ENCODE data around the gene FEZ2. TPM values are rescaled to one million over a fixed set of nuclear protein-coding genes. Genes with fewer than 3 reads are reported as not detected.

The FEZ2 gene
- total RNA-seq, 1 experiment from 2014 or later = 22.2 TPM

DNA sequence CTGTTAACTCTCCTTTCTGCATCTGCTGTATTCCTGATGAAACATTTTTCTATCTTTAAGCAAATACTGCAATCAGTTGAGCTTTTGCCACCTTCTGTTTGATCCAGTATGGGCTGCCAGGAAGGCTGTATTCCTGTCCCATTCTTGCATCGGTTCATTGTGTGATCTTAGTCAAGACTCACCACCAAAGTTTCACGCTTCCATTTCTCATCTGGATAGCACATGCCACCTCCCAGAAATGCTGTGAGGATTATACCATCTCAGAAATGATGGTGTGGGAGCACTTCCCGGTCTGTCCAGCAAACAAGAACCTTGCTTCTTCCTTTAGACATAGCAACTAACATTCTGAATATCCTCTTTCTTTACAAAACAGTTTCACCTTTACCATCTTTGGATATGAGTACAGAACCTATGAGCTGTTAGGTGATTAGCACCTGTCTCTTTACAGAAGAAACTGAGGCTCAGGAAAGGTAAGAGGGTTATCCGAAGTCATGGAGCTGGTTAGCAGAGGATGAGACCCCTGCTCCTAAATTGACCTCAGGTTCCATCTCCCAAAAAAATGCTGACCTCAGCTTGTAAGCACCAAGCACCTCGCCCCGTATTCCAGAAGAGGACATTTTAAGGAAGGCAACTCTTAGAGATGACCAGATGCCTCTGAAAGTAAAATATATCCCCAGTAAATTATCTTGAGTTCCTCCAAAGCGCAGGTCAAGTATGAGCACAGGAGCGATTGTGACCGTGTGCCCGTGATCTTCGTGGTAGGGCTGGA lies 56.8 kb downstream of the FEZ2 start:
- CTCF ChIA-PET = no interaction called here

DNA sequence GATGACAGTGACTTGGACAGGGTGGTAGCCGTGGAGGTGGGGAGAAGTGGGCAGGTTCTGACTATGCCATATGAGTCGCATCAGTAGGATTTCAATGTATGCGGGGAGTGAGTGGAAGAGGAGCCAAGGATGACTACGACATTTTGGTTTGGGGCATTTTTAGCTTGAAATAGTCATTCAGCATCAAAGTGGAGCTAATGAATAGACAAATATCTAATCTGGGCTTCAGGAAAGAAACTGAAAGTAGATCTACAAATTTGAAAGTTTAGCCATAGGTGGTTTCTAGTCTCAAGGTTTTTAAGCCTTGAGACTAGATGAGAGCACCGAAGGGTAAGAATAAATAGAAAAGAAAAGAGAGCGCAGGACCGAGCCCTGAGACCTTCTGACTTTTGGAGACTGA lies 58.3 kb downstream of the FEZ2 start:
- CTCF ChIA-PET = no interaction called here
- no peaks in the 10 kb centered on the region for H3K9me3 Mint-ChIP-seq
- ATAC-seq (no peak), DNase-seq (ENCODE audit: low spot score) (no peak)
- peaks cover 30% of the 10 kb centered on the region for H3K36me3 Mint-ChIP-seq
- H3K27me3 Mint-ChIP-seq (ENCODE audit: low read depth) = no peaks in the 10 kb centered on the region
- POLR2A ChIA-PET = no interaction called here
- H3K4me3 Mint-ChIP-seq = no peak overlapping the region
- no peak overlapping the region for H3K27ac Mint-ChIP-seq
- H3K4me1 Mint-ChIP-seq = no peaks in the 10 kb centered on the region
- TF ChIP-seq, protein P1, sequence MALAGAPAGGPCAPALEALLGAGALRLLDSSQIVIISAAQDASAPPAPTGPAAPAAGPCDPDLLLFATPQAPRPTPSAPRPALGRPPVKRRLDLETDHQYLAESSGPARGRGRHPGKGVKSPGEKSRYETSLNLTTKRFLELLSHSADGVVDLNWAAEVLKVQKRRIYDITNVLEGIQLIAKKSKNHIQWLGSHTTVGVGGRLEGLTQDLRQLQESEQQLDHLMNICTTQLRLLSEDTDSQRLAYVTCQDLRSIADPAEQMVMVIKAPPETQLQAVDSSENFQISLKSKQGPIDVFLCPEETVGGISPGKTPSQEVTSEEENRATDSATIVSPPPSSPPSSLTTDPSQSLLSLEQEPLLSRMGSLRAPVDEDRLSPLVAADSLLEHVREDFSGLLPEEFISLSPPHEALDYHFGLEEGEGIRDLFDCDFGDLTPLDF (CRISPR knock-in tag; IDR thresholded peaks at IDR 0.05) = no peak
- TF ChIP-seq, protein P2, sequence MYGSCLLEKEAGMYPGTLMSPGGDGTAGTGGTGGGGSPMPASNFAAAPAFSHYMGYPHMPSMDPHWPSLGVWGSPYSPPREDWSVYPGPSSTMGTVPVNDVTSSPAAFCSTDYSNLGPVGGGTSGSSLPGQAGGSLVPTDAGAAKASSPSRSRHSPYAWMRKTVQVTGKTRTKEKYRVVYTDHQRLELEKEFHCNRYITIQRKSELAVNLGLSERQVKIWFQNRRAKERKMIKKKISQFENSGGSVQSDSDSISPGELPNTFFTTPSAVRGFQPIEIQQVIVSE (CRISPR knock-in tag; IDR thresholded peaks at IDR 0.05; ENCODE audit: borderline replicate concordance) = no peak
- TF ChIP-seq, protein P3, sequence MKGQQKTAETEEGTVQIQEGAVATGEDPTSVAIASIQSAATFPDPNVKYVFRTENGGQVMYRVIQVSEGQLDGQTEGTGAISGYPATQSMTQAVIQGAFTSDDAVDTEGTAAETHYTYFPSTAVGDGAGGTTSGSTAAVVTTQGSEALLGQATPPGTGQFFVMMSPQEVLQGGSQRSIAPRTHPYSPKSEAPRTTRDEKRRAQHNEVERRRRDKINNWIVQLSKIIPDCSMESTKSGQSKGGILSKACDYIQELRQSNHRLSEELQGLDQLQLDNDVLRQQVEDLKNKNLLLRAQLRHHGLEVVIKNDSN (CRISPR knock-in tag; IDR thresholded peaks at IDR 0.05) = no peak
- TF ChIP-seq GRHL2 (CRISPR knock-in tag; IDR thresholded peaks at IDR 0.05; ENCODE audit: insufficient replicate concordance, severe bottlenecking) (no peak), SOX15 (CRISPR knock-in tag; IDR thresholded peaks at IDR 0.05) (no peak), TEAD4 (CRISPR knock-in tag; IDR thresholded peaks at IDR 0.05) (no peak), HMGA2 (CRISPR knock-in tag; IDR thresholded peaks at IDR 0.05) (no peak), ZNF416 (CRISPR knock-in tag; IDR thresholded peaks at IDR 0.05) (no peak), NR1H2 (CRISPR knock-in tag; IDR thresholded peaks at IDR 0.05) (no peak), ZNF232 (CRISPR knock-in tag; IDR thresholded peaks at IDR 0.05) (no peak), NFATC4 (CRISPR knock-in tag; IDR thresholded peaks at IDR 0.05) (no peak)
- TF ChIP-seq, protein P4, sequence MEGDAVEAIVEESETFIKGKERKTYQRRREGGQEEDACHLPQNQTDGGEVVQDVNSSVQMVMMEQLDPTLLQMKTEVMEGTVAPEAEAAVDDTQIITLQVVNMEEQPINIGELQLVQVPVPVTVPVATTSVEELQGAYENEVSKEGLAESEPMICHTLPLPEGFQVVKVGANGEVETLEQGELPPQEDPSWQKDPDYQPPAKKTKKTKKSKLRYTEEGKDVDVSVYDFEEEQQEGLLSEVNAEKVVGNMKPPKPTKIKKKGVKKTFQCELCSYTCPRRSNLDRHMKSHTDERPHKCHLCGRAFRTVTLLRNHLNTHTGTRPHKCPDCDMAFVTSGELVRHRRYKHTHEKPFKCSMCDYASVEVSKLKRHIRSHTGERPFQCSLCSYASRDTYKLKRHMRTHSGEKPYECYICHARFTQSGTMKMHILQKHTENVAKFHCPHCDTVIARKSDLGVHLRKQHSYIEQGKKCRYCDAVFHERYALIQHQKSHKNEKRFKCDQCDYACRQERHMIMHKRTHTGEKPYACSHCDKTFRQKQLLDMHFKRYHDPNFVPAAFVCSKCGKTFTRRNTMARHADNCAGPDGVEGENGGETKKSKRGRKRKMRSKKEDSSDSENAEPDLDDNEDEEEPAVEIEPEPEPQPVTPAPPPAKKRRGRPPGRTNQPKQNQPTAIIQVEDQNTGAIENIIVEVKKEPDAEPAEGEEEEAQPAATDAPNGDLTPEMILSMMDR (IDR thresholded peaks at IDR 0.05) = no peak
- TF ChIP-seq, protein P5, sequence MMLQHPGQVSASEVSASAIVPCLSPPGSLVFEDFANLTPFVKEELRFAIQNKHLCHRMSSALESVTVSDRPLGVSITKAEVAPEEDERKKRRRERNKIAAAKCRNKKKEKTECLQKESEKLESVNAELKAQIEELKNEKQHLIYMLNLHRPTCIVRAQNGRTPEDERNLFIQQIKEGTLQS (CRISPR knock-in tag; conservative IDR thresholded peaks at IDR 0.05) = no peak
- TF ChIP-seq, protein P6, sequence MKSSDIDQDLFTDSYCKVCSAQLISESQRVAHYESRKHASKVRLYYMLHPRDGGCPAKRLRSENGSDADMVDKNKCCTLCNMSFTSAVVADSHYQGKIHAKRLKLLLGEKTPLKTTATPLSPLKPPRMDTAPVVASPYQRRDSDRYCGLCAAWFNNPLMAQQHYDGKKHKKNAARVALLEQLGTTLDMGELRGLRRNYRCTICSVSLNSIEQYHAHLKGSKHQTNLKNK (CRISPR knock-in tag; IDR thresholded peaks at IDR 0.05) = no peak

More for the DNA sequence above, 56.8 kb downstream of the FEZ2 start:
- Mint-ChIP-seq H3K9me3 (no peaks in the 10 kb centered on the region), H3K4me3 (no peak overlapping the region), H3K27me3 (ENCODE audit: low read depth) (no peaks in the 10 kb centered on the region), H3K36me3 (peaks cover 30% of the 10 kb centered on the region), H3K27ac (no peak overlapping the region), H3K4me1 (no peaks in the 10 kb centered on the region)
- DNase-seq (ENCODE audit: low spot score) (no peak), ATAC-seq (no peak)
- POLR2A ChIA-PET = no interaction called here
- TF ChIP-seq NR2C2 (CRISPR knock-in tag; IDR thresholded peaks at IDR 0.05) = no peak
- TF ChIP-seq FOXP1 (CRISPR knock-in tag; IDR thresholded peaks at IDR 0.05; ENCODE audit: borderline replicate concordance) = no peak
- TF ChIP-seq, protein P7, sequence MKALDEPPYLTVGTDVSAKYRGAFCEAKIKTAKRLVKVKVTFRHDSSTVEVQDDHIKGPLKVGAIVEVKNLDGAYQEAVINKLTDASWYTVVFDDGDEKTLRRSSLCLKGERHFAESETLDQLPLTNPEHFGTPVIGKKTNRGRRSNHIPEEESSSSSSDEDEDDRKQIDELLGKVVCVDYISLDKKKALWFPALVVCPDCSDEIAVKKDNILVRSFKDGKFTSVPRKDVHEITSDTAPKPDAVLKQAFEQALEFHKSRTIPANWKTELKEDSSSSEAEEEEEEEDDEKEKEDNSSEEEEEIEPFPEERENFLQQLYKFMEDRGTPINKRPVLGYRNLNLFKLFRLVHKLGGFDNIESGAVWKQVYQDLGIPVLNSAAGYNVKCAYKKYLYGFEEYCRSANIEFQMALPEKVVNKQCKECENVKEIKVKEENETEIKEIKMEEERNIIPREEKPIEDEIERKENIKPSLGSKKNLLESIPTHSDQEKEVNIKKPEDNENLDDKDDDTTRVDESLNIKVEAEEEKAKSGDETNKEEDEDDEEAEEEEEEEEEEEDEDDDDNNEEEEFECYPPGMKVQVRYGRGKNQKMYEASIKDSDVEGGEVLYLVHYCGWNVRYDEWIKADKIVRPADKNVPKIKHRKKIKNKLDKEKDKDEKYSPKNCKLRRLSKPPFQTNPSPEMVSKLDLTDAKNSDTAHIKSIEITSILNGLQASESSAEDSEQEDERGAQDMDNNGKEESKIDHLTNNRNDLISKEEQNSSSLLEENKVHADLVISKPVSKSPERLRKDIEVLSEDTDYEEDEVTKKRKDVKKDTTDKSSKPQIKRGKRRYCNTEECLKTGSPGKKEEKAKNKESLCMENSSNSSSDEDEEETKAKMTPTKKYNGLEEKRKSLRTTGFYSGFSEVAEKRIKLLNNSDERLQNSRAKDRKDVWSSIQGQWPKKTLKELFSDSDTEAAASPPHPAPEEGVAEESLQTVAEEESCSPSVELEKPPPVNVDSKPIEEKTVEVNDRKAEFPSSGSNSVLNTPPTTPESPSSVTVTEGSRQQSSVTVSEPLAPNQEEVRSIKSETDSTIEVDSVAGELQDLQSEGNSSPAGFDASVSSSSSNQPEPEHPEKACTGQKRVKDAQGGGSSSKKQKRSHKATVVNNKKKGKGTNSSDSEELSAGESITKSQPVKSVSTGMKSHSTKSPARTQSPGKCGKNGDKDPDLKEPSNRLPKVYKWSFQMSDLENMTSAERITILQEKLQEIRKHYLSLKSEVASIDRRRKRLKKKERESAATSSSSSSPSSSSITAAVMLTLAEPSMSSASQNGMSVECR (CRISPR knock-in tag; IDR thresholded peaks at IDR 0.05; ENCODE audit: borderline replicate concordance) = no peak
- no peak for TF ChIP-seq ZNF671 (CRISPR knock-in tag; IDR thresholded peaks at IDR 0.05)
- TF ChIP-seq, protein P1 (CRISPR knock-in tag; IDR thresholded peaks at IDR 0.05) = no peak
- TF ChIP-seq, protein P4 (IDR thresholded peaks at IDR 0.05) = no peak
- no peak for TF ChIP-seq CREB1 (CRISPR knock-in tag; IDR thresholded peaks at IDR 0.05)

All from WTC11 (cell line).